Fibroblast of lung (primary cell): ENCODE results near the gene IGSF21.
"Not testable (repeated sequence)": the region's sequence is repeated elsewhere in the genome, so short reads cannot be mapped to it uniquely, and the experiment has no call there.

Source experiments
- EZH2 ChIP-seq: IDR thresholded peaks from 2 replicates; pipeline ENCODE4 v1.5.1; 2012; ENCODE audit warnings: low read length, control low read depth, mild to moderate bottlenecking; ENCODE audit errors: missing control alignments
- TF ChIP-seq, protein P1 (sequence below), 2 donors: IDR thresholded peaks in 1 of 2; conservative IDR thresholded peaks in 1 of 2; 1 replicate in 1 of 2; 2 replicates in 1 of 2; pipeline ENCODE4 v1.5.1; 2011 to 2012; ENCODE audit warnings: low read length in 2 of 2, control low read depth in 1 of 2, inconsistent platforms in 1 of 2, low read depth in 1 of 2, mild to moderate bottlenecking in 1 of 2

DNA sequence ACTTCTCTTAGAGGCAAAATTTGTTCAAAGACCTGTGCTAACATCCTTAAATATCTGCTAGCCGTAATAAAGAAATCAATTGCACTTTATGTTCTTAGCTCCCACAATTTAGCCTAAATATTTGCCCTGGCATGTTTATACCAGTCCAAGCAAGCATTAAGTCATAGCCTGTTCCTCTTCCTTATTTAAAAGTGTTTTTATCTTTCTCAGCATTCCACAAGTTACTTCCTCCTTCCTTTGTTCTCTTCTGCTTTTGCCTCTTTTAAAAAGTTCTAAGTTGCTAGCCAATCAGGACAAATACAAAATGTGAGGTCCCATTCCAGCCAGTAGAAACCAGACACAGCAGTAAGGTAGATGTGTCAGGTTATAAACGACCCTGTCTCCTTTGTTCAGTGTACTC, 58.0 kb downstream of the IGSF21 start:
- TF ChIP-seq, protein P1, sequence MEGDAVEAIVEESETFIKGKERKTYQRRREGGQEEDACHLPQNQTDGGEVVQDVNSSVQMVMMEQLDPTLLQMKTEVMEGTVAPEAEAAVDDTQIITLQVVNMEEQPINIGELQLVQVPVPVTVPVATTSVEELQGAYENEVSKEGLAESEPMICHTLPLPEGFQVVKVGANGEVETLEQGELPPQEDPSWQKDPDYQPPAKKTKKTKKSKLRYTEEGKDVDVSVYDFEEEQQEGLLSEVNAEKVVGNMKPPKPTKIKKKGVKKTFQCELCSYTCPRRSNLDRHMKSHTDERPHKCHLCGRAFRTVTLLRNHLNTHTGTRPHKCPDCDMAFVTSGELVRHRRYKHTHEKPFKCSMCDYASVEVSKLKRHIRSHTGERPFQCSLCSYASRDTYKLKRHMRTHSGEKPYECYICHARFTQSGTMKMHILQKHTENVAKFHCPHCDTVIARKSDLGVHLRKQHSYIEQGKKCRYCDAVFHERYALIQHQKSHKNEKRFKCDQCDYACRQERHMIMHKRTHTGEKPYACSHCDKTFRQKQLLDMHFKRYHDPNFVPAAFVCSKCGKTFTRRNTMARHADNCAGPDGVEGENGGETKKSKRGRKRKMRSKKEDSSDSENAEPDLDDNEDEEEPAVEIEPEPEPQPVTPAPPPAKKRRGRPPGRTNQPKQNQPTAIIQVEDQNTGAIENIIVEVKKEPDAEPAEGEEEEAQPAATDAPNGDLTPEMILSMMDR (conservative IDR thresholded peaks at IDR 0.05 in 1 of 2, IDR thresholded peaks at IDR 0.05 in 1 of 2; ENCODE audit: low read depth in 1 of 2, low read length in 2 of 2) = not testable (repeated sequence)
- not testable (repeated sequence) for TF ChIP-seq EZH2
